HG02981 (cell line): ENCODE data around the gene CHDH.
A peak's percentile ranks its signal among the peaks of the same experiment; 100 is the strongest.

Source experiments
- ATAC-seq: cut with Tn5 transposase; IDR thresholded peaks from one replicate; pipeline ENCODE4 v1.9.1; 2021; ENCODE audit warnings: mild to moderate bottlenecking, moderate library complexity; ENCODE audit not compliant: unreplicated experiment

Gene CHDH

GRCh38 chr3:53826048-53826447, 20.2 kb downstream of the CHDH start:
- ATAC-seq = no peak

- no peak for ATAC-seq
Measured at GRCh38 chr3:53824795-53825194, 21.4 kb downstream of the CHDH start.

DNA sequence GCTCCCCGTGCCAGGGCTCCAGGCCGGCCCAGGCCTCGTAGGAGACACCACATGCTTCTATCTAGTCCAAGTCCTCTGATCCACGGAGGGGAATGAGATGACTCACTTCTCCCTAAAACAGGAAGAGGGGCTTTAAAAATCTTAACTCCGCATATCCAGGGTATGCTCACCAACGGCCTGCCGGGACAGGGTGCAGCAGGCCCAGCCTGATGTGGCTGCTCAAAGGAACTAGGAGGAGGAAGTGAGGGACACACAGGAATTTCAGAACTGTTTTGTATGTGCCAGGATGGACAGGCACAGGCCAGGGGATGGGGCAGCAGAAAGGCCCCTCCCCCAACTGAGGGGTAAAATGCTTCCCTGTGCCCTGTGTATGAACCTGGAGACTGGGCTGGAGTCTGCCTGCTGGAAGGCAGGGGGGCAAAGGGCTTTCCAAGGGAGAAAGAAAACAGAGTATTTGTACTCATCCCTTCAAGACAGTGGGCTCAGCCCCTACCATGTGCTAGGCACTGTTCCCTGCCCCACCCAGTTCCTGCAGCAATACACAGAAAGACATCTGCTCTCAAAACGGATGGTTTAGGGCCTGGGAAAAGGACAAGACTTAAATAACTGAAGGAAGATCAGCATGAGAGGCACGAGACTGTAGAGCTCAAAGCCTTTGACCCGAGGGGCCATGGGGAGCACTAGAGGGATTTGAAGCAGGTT, 22.1 kb downstream of the CHDH start:
- ATAC-seq = no peak

GRCh38 chr3:53823026-53823955, 22.9 kb downstream of the CHDH start:
- no peak for ATAC-seq

GRCh38 chr3:53822331-53822741, 23.9 kb downstream of the CHDH start:
- no peak for ATAC-seq

- peak; percentile 65 for ATAC-seq
Measured at GRCh38 chr3:53821631-53822121, 24.5 kb downstream of the CHDH start.

DNA sequence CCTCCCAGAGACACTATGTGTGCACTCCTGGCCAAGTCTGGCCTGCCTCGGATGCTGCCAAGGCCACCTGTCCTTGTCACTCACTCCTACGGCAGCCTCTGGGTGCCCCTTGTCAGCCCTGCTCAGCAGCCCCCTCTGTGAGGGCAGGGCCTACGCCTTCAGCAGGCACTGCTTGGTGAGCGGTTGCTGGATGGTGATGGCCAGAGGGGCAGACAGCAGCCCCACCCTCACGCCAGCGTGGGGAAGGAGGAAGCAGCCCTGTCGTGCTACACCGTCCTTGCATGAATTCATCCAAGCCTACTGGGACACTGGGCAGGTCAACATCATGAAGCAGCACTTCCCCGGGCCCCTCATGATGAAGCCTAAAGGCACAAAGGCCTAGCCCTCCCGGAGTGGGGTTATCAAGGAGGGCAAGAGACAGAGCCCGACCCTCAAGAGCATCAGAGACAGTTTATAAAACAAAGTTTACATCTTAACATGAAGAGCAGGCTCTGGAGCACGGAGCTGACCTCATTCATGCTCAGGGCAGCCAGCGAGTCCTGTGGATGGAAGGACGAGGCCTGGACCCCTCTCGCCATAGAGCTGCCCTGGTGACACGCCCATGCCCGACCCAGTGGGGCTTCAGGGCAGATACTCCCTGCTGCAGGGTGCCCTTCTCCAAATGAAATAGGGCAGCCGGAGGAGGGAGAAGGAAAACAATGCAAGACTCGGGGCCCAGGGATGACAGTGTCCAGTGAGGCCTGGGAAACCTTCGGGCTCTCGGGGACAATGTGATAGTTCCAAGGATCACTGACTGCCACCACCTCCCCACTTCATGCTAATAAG, 25.3 kb downstream of the CHDH start:
- no peak for ATAC-seq

- no peak for ATAC-seq
Measured at GRCh38 chr3:53820084-53820483, 26.1 kb downstream of the CHDH start.

DNA sequence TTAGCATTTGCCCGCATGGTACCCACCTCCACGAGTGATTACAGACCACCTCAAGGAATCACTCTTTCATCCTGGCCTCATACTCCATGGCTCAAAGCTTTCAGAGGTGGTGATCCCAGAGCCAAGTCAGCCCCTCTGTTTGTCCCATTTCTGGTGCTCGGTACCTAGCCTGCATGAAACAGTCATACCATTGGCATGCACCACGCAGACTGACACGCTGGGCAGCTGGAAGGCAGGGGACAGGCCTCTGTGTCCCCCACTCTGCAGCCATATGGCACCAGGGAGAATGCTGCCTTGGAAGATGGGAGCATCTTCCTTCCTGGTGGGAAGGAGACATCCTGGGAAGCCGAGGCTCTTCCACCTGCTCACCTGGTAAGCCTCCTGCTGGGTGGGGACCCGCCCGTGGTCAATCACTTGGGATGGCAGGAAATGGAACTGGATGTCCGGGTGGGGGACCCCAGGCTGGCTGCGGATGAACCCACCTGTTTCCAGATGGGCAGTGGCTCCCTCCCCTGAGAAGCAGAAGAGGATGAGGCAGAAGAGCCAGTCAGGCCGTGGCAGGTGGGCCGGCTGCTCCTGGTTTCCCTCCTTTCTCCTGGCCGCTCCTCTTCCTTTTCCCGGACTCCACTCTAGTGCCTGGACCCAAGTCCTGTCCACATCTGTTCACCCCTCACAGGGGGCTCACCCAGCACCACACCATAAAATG, 26.9 kb downstream of the CHDH start:
- no peak for ATAC-seq

- no peak for ATAC-seq
Measured at GRCh38 chr3:53818221-53819162, 27.7 kb downstream of the CHDH start.

DNA sequence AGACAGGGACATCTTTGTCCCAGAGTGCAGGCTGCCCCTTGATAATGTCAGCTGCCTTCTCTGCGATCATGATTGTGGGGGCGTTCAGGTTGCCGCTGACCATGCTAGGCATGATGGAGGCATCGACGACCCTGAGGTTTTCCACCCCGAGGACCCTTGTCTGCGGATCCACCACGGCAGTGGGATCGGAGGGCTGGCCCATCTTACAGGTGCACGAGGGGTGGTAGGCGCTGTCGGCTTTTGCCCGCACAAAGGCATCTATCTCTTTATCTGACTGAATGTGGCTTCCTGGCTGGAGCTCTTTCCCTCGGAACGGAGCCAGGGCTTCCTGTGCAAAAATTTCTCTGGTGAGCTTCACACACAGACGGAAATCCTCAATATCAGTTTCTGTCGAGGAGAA, 28.4 kb downstream of the CHDH start:
- no peak for ATAC-seq

DNA sequence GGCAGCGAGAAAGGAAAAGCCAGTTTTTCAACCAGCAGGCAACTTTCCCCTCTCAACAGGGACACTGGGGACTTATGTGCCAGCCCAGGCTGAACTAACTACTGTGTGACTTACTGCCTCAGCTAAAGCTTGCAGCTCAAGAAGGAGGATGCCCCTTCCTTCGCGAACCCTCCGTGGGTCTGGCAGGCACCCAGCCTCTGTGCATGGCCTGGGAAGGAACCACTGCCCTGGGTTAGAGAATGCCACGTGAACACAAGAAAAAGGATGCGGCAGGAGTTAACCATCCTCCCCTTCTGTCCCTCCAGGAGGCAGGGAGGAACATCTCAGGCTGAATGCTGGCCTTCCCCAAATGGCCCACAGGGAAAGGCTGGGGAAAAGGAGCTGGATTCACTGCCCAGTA, 29.0 kb downstream of the CHDH start:
- ATAC-seq = no peak

- ATAC-seq = no peak
Measured at GRCh38 chr3:53816425-53816824, 29.8 kb downstream of the CHDH start.

DNA sequence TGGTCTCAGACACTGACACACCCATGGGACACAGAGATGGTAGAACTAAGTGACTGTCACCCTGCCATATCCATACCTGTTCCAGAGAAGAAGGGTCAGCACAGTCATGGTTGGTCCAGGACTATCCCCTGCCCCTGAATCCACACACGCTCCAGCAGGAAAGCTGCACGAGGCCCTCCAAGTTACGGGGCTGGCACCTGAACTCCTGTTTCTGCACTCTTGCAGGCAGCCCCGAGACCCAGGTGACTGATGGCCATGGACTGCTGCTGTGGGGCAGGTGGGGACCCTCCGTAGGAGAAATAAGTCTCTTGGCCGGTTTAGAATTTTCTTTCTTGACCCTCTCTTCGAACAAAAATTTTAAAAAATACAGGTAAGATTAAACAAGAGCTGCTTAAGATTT, 30.6 kb downstream of the CHDH start:
- no peak for ATAC-seq

DNA sequence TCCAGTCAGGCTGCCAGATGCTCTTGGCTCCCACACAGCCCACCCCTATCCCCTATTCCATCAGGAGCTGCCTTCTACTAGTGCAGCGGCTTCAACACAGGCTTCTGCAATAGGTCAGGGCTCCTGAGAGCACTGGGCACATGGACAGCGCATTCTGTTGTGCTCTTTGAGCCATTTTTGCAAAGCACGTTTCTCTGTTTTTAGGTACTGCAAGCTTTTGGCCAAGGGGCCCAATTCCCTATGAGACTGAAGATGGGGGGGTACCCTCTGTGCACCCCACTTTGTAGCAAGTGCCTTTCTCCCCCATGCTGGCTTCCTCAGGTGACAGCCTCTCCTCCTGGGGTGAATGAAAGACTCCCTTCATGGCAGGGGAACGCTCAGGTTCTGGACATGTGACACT, 31.2 kb downstream of the CHDH start:
- ATAC-seq = no peak

- ATAC-seq = no peak
Measured at GRCh38 chr3:53813876-53814275, 32.3 kb downstream of the CHDH start.

GRCh38 chr3:53813229-53813628, 33.0 kb downstream of the CHDH start:
- ATAC-seq = no peak

- no peak for ATAC-seq
Measured at GRCh38 chr3:53812434-53812833, 33.8 kb downstream of the CHDH start.

DNA sequence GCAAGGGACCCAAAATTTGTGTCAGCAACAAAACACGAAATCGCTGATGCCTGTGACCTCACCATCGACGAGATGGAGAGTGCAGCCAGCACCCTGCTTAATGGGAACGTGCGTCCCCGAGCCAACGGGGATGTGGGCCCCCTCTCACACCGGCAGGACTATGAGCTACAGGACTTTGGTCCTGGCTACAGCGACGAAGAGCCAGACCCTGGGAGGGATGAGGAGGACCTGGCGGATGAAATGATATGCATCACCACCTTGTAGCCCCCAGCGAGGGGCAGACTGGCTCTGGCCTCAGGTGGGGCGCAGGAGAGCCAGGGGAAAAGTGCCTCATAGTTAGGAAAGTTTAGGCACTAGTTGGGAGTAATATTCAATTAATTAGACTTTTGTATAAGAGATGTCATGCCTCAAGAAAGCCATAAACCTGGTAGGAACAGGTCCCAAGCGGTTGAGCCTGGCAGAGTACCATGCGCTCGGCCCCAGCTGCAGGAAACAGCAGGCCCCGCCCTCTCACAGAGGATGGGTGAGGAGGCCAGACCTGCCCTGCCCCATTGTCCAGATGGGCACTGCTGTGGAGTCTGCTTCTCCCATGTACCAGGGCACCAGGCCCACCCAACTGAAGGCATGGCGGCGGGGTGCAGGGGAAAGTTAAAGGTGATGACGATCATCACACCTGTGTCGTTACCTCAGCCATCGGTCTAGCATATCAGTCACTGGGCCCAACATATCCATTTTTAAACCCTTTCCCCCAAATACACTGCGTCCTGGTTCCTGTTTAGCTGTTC, 34.9 kb downstream of the CHDH start:
- ATAC-seq = no peak
